SK-N-MC (cell line): Measurements from ENCODE around the gene GOLGA6L6.
"Not testable (repeated sequence)": the region's sequence is repeated elsewhere in the genome, so short reads cannot be mapped to it uniquely, and the experiment has no call there.

ENCODE experiments used
- EZH2 ChIP-seq: fragments of 200-600 bp; sonication (generic); IDR thresholded peaks from one replicate; pipeline ENCODE4 v1.6.1; 2017; ENCODE audit warnings: antibody characterized with exemption
- FOXP2 ChIP-seq: optimal IDR thresholded peaks from 2 replicates; pipeline ENCODE3; 2011; ENCODE audit warnings: mild to moderate bottlenecking, moderate library complexity; ENCODE audit not compliant: insufficient read depth; ENCODE audit errors: extremely low read length, control extremely low read depth
- POLR2AphosphoS5 ChIP-seq: IDR thresholded peaks from 2 replicates; pipeline ENCODE4 v1.6.1; 2012; ENCODE audit warnings: mild to moderate bottlenecking, low read depth, low read length, borderline replicate concordance

- not testable (repeated sequence) for TF ChIP-seq EZH2, POLR2AphosphoS5, FOXP2
These were observed 45.2 kb upstream of the GOLGA6L6 start for GRCh38 chr15:20586821-20587220.
